ENCODE results near the gene PTPN12. TPM values are rescaled to one million over a fixed set of nuclear protein-coding genes. Genes with fewer than 3 reads are reported as not detected.

PTPN12 gene
- total RNA-seq, 4 donors from 2014 or later: 58.5 to 72.6 (median 71.0) TPM

DNA sequence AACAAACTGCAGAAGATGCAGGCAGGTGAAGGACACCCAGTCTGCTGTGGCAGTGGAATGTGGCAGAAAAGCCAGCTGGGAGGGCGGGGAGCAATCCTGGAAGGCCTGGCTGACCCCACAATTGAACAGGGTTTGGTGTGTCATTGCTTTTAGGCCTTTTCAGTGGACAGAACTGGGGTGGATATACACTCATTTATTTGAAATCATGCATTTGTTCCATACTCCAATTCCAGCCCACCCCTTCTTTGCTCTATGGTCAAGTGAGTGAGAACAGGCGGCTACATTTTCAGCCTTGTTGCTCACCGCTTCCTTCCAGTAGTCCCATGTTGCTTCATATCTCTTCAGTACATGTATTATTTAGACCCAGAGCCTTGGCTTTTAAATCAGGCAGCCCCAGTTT lies 39.8 kb downstream of the PTPN12 start:
- no peaks in the 10 kb centered on the region for H3K27me3 ChIP-seq
- intact Hi-C loops (cut with DNase I): no loop called here
- no peak for DNase-seq
- no peaks in the 10 kb centered on the region for H3K4me1 ChIP-seq
- H3K27ac ChIP-seq: no peak overlapping the region
- TF ChIP-seq POLR2A (IDR thresholded peaks at IDR 0.05): no peak
- TF ChIP-seq, protein P1, sequence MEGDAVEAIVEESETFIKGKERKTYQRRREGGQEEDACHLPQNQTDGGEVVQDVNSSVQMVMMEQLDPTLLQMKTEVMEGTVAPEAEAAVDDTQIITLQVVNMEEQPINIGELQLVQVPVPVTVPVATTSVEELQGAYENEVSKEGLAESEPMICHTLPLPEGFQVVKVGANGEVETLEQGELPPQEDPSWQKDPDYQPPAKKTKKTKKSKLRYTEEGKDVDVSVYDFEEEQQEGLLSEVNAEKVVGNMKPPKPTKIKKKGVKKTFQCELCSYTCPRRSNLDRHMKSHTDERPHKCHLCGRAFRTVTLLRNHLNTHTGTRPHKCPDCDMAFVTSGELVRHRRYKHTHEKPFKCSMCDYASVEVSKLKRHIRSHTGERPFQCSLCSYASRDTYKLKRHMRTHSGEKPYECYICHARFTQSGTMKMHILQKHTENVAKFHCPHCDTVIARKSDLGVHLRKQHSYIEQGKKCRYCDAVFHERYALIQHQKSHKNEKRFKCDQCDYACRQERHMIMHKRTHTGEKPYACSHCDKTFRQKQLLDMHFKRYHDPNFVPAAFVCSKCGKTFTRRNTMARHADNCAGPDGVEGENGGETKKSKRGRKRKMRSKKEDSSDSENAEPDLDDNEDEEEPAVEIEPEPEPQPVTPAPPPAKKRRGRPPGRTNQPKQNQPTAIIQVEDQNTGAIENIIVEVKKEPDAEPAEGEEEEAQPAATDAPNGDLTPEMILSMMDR (IDR thresholded peaks at IDR 0.05): no peak
- no peaks in the 10 kb centered on the region for H3K9me3 ChIP-seq
- peaks cover 0 to 7% of the 10 kb centered on the region in 2 donors for H3K36me3 ChIP-seq
- WGBS, 2 donors: 96 to 99% methylated on average over 3 of the region's 3 CpGs
- no peak overlapping the region for H3K4me3 ChIP-seq (replicated peaks in 1 of 3)

DNA sequence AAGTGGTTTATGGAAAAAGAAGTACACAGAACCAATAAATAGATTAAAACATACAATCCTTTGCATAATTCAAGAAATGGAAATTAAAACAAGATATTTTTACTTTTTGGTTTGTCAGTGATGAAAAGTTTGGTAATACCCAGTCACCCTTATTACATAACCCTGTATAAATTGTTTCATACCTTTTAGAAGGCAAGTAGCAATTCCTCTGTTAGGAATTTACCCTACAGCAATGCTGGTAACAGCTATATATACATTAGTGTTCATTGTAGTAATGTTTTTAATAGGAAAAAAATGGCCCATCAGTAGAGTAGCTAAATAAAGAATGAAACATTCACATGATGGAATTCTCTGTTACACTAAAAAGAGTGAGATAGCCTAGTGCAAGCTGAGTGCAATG lies 42.7 kb downstream of the PTPN12 start:
- H3K36me3 ChIP-seq: peaks cover 3 to 4% of the 10 kb centered on the region in 2 donors
- DNase-seq: no peak
- no peak overlapping the region for H3K4me3 ChIP-seq (replicated peaks in 1 of 3)
- H3K27ac ChIP-seq: no peak overlapping the region
- no peaks in the 10 kb centered on the region for H3K27me3 ChIP-seq
- no peaks in the 10 kb centered on the region for H3K4me1 ChIP-seq
- no peaks in the 10 kb centered on the region for H3K9me3 ChIP-seq
- intact Hi-C loops (cut with DNase I): no loop called here
- TF ChIP-seq POLR2A (IDR thresholded peaks at IDR 0.05): no peak

DNA sequence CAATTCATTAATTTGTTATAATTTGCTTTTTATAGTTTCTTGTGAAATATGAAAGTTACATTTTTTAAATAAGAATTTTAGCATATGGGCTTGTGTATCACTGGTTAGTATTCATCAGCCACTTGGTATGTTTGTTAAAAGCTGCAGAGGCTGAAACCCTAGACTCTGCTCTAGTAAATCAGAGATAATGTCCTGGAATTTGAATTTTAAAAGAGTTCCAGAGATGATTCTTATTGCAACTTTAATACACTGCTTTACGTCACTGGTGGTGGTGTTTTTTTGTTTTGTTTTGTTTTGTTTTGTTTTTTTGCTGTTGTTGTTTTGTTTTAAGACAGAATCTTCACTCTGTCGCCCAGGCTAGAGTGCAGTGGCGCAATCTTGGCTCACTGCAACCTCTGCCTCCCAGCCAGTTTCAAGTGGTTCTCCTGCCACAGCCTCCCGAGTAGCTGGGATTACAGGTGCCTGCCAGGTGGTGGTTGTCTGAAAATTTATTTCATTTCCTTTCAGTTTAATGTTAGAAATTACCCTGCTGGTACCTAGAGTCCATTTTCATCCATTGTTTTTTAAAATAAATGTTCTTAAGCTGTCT lies 43.8 kb downstream of the PTPN12 start:
- intact Hi-C loops (cut with DNase I): no loop called here
- 69 to 71% methylated on average over 4 of the region's 4 CpGs for WGBS, 2 donors
- H3K9me3 ChIP-seq: no peaks in the 10 kb centered on the region
- H3K4me1 ChIP-seq: no peaks in the 10 kb centered on the region
- H3K27me3 ChIP-seq: no peaks in the 10 kb centered on the region
- H3K36me3 ChIP-seq: peaks cover 3 to 8% of the 10 kb centered on the region in 2 donors
- TF ChIP-seq, protein P1 (IDR thresholded peaks at IDR 0.05): no peak
- no peak for TF ChIP-seq POLR2A (IDR thresholded peaks at IDR 0.05)
- H3K27ac ChIP-seq: no peak overlapping the region
- DNase-seq: peak in 1 of 2 donors; percentile 13
- no peak overlapping the region for H3K4me3 ChIP-seq (replicated peaks in 1 of 3)

DNA sequence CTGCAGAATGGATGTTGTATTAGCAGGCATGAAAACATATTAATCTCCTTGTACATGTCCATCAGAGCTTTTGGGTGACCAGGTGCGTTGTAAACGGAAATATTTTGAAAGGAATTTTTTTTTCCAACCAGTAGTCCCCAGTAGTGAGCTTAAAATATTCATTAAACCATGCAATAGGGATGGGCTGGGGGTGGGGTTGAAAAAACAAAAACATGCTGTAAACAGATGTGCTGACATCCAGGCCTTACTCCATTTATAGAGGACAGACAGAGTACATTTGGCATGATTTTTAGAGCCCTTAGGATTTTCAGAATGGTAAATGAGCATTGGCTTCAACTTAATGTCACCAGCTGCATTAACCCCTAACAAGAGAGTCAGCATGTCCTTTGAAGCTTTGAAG lies 50.2 kb downstream of the PTPN12 start:
- no peak for TF ChIP-seq POLR2A (IDR thresholded peaks at IDR 0.05)
- TF ChIP-seq, protein P1 (IDR thresholded peaks at IDR 0.05): no peak
- Histone ChIP-seq H3K27ac (no peak overlapping the region), H3K27me3 (no peaks in the 10 kb centered on the region), H3K36me3 (peaks cover 10 to 12% of the 10 kb centered on the region in 2 donors), H3K9me3 (no peaks in the 10 kb centered on the region), H3K4me1 (no peaks in the 10 kb centered on the region), H3K4me3 (replicated peaks in 1 of 3) (no peak overlapping the region)
- intact Hi-C loops (cut with DNase I): no loop called here
- 85 to 94% methylated on average over 2 of the region's 2 CpGs for WGBS, 2 donors
- DNase-seq: no peak

DNA sequence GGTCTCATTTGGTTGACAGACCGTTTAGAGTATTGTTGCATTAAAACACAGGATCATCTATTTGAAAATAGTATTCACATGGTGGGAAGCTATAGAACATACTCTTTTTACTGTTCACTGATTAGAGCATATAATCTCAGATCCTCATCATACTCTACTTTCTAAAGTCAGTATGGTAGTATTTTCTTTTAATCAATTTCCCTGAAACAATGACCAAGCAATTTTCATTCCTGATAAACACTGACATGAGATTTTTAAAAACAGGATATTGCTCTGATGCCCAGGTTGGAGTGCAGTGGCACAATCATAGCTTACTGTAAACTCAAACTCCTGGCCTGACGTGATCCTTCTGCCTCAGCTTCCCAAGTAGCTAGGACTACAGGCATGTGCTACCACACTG lies 63.9 kb downstream of the PTPN12 start:
- 77 to 83% methylated on average over 2 of the region's 2 CpGs for WGBS, 2 donors
- H3K36me3 ChIP-seq: peaks cover 0 to 10% of the 10 kb centered on the region in 2 donors
- intact Hi-C loops (cut with DNase I): no loop called here
- DNase-seq: no peak
- H3K4me1 ChIP-seq: no peaks in the 10 kb centered on the region
- H3K27me3 ChIP-seq: no peaks in the 10 kb centered on the region
- H3K9me3 ChIP-seq: no peaks in the 10 kb centered on the region
- H3K27ac ChIP-seq: no peak overlapping the region
- no peak for TF ChIP-seq POLR2A (IDR thresholded peaks at IDR 0.05)
- TF ChIP-seq, protein P1 (IDR thresholded peaks at IDR 0.05): no peak
- H3K4me3 ChIP-seq (replicated peaks in 1 of 3): no peak overlapping the region
